BE2C (cell line): ENCODE results near the gene STRADA.

Experiments used
- DNase-seq: peaks from one replicate; pipeline ENCODE4 v3.0.0-alpha.2; 2020
- H3K27me3 ChIP-seq: fragments of 250-450 bp; sonication (Bioruptor Pico); 2 replicates; pipeline ENCODE4 v1.5.1; 2020; ENCODE audit warnings: mild to moderate bottlenecking
- H3K36me3 ChIP-seq: fragments of 250-450 bp; sonication (Bioruptor Pico); 2 replicates; pipeline ENCODE4 v1.5.1; 2020; ENCODE audit warnings: mild to moderate bottlenecking
- H3K4me1 ChIP-seq: fragments of 250-450 bp; sonication (Bioruptor Pico); 2 replicates; pipeline ENCODE4 v1.5.1; 2020
- H3K4me3 ChIP-seq: 2 replicates; pipeline ENCODE4 v1.5.1; 2011; ENCODE audit warnings: low read depth, low read length
- H3K9me3 ChIP-seq: fragments of 250-450 bp; sonication (Bioruptor Pico); 2 replicates; pipeline ENCODE4 v1.5.1; 2020
- CTCF ChIP-seq: IDR thresholded peaks from 2 replicates; pipeline ENCODE4 v1.5.1; 2012; ENCODE audit warnings: mild to moderate bottlenecking, low read depth, low read length

STRADA gene

GRCh38 chr17:63701868-63702720, 39.5 kb downstream of the STRADA start:
- H3K4me1 ChIP-seq, result 0 out of 2 replicates have a peak, but pooled peaks cover 4% of the 10 kb centered on the region
- H3K9me3 ChIP-seq, result peaks cover 4% of the 10 kb centered on the region
- TF ChIP-seq CTCF, result no peak
- DNase-seq, result no peak
- H3K36me3 ChIP-seq, result peaks cover 10% of the 10 kb centered on the region
- no peak overlapping the region for H3K4me3 ChIP-seq
- H3K27me3 ChIP-seq, result no peaks in the 10 kb centered on the region

- no peaks in the 10 kb centered on the region for H3K27me3 ChIP-seq
- H3K4me3 ChIP-seq, result no peak overlapping the region; the same call in 1 of the 2 replicates
- peaks cover 13% of the 10 kb centered on the region for H3K36me3 ChIP-seq
- peaks cover 4% of the 10 kb centered on the region for H3K9me3 ChIP-seq
- H3K4me1 ChIP-seq, result peaks cover 4% of the 10 kb centered on the region; the same call in 1 of the 2 replicates
- DNase-seq, result no peak
- no peak for TF ChIP-seq CTCF
Observed at GRCh38 chr17:63701456-63701820, 40.2 kb downstream of the STRADA start.

DNA sequence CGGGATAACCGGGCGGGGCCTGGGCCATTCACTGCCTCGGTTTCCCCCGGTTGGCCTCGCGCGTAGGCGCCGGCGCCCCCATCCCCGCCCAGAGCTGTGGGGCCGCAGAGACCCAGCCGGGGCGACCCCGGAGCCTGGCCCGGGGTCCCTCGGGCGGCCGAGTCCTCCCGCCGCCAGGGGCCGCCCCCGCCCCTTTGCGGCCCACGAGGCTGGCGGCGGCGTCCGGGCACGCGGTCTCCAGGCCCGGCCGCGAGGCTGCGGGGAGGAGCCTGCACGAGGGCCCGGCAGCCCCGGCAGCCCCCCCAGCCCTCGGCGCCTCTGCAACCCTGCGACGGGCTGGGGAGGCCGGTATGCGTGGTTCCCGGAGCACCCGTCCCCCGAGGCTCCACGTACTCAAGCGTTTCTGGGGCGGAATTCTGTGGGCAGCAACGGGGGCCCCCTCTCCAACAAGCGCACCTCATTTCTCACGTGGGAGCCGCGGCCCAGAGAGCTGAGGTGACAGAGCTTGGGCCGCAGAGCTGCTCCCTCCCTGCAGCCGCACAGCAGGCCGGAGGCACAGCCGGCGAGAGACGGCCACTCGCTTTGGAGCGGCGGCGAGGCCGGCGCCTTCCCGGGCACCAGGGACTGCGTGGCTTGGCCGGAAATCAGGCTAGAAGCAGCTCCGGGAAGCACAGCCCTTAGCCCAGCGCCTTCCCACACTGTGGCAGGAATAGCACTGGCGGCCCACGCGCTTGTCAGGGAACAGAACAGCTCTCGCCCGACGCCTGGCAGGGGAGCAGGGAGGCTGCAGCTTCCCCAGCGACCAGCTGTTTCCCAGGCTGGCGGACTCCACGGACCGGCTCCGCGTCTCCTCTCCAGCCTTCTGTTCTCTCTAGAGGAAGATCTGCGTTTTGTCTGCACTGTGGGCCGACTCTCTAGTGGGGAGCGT, 40.8 kb downstream of the STRADA start:
- Histone ChIP-seq H3K27me3 (no peaks in the 10 kb centered on the region), H3K4me3 (peak overlapping the region; percentile 57), H3K36me3 (peaks cover 13% of the 10 kb centered on the region), H3K4me1 (peaks cover 4% of the 10 kb centered on the region; the same call in 1 of the 2 replicates), H3K9me3 (peaks cover 4% of the 10 kb centered on the region)
- TF ChIP-seq CTCF, result no peak
- peak; percentile 63 for DNase-seq

- H3K36me3 ChIP-seq, result peaks cover 8% of the 10 kb centered on the region
Observed at GRCh38 chr17:63699638-63700527, 41.7 kb downstream of the STRADA start, which contains the start of gene LIMD2. TSS of gene LIMD2 (minus strand) at chr17:63700125. CDS start at chr17:63699298, 827 bp downstream.

More at GRCh38 chr17:63699638-63700527, 41.7 kb downstream of the STRADA start, which contains the start of gene LIMD2:
- DNase-seq, result peak; percentile 86
- H3K27me3 ChIP-seq, result no peaks in the 10 kb centered on the region
- peaks cover 4% of the 10 kb centered on the region; the same call in 1 of the 2 replicates for H3K4me1 ChIP-seq
- peaks cover 4% of the 10 kb centered on the region for H3K9me3 ChIP-seq
- H3K4me3 ChIP-seq, result peak within 1 kb of the TSS; percentile 63
- TF ChIP-seq CTCF, result no peak
